ENCODE measurements around the gene INAVA. TPM values are rescaled to one million over a fixed set of nuclear protein-coding genes. Genes with fewer than 3 reads are reported as not detected.
A peak's percentile ranks its signal among the peaks of the same experiment; 100 is the strongest.

INAVA gene
- total and polyA plus RNA-seq, 12 donors = 0.03 to 0.46 (median 0.22) TPM; not detected in 6

DNA sequence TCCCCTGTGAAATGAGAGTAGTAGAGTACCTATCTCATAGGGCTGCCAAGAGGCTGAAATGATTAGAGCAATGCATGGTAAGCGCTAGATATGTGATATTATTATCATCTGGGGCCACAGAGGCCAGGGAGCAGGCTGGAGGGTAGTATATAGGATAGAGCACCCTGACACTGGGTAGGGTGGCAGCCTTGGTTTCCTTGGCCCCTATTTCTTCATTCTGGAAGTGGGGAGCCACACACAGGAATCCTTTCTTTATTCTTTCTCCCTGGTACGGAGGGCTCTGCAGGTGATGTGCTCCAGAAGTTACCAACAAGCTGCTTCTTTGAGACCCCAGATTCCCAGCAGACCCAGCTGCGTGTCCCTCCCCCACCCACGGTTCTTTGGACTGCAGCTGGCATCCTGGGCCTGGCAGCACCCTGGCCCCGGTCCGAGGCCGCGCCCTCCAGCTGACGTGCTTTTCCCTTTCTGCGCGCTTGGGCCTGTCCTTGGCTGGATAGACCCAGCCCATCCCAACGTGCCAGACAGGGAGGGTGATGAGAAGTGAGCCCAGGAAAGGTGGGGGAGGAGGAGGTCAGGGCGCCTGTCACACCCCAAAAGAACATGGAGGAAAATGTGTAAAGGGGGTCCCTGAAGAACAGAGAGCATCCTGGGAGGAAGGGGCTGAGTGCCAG lies 18.2 kb downstream of the INAVA start:
- H3K36me3 ChIP-seq (replicated peaks in 1 of 2) = no peaks in the 10 kb centered on the region
- H3K9me3 ChIP-seq (replicated peaks in 1 of 3) = no peaks in the 10 kb centered on the region
- no peak for TF ChIP-seq CTCF (IDR thresholded peaks at IDR 0.05)
- TF ChIP-seq POLR2A (IDR thresholded peaks at IDR 0.05) = no peak
- DNase-seq = peak in 1 of 7 donors; percentile 3
- no peak overlapping the region for H3K27ac ChIP-seq
- 72 to 90% (median 83%) methylated on average over 12 to 13 of the region's 13 CpGs for WGBS, 4 donors
- no peak overlapping the region for H3K4me3 ChIP-seq
- H3K4me1 ChIP-seq (replicated peaks in 1 of 2) = no peaks in the 10 kb centered on the region
- H3K27me3 ChIP-seq = no peaks in the 10 kb centered on the region
- intact Hi-C loops (cut with DNase I) = no loop called here

- no peak for TF ChIP-seq CTCF (IDR thresholded peaks at IDR 0.05)
- no peak for TF ChIP-seq POLR2A (IDR thresholded peaks at IDR 0.05)
- H3K4me1 ChIP-seq (replicated peaks in 1 of 2) = no peaks in the 10 kb centered on the region
- no peak overlapping the region for H3K27ac ChIP-seq
- intact Hi-C loops (cut with DNase I) = no loop called here
- no peaks in the 10 kb centered on the region for H3K36me3 ChIP-seq (replicated peaks in 1 of 2)
- no peak overlapping the region for H3K4me3 ChIP-seq
- no peak for DNase-seq
- H3K27me3 ChIP-seq = no peaks in the 10 kb centered on the region
- WGBS, 4 donors = 31 to 51% (median 46%) methylated on average over 6 to 22 of the region's 22 CpGs; no CpG with 5 or more reads in 1 of the 4 donors
- H3K9me3 ChIP-seq (replicated peaks in 1 of 3) = no peaks in the 10 kb centered on the region
Observed at GRCh38 chr1:200916152-200916551, 21.5 kb downstream of the INAVA start.

DNA sequence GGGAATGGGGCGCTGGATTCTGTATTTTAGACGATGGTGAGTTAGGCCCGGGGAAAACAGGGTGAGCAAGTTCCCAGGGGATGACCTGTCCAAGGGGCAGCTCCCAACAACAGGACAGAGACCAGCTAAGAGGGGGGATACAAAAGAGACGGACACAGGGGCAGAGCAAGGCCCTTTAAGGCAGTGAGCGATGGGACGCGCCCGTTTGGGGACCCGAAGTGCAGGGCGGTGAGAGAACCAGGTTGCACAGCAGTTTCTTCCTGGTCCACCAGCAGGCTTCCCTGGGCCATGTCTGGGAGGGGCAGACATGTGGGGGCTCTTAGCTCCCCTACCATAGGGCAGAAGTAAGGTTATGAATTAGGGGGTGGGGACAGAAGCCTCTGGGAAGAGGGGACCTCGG lies 22.0 kb downstream of the INAVA start:
- H3K27me3 ChIP-seq = no peaks in the 10 kb centered on the region
- 83 to 88% (median 86%) methylated on average over 11 of the region's 11 CpGs for WGBS, 4 donors
- no peak for DNase-seq
- no peaks in the 10 kb centered on the region for H3K9me3 ChIP-seq (replicated peaks in 1 of 3)
- no peak for TF ChIP-seq CTCF (IDR thresholded peaks at IDR 0.05)
- no peak for TF ChIP-seq POLR2A (IDR thresholded peaks at IDR 0.05)
- H3K4me1 ChIP-seq (replicated peaks in 1 of 2) = no peaks in the 10 kb centered on the region
- no peaks in the 10 kb centered on the region for H3K36me3 ChIP-seq (replicated peaks in 1 of 2)
- no peak overlapping the region for H3K4me3 ChIP-seq
- no peak overlapping the region for H3K27ac ChIP-seq
- intact Hi-C loops (cut with DNase I) = no loop called here

DNA sequence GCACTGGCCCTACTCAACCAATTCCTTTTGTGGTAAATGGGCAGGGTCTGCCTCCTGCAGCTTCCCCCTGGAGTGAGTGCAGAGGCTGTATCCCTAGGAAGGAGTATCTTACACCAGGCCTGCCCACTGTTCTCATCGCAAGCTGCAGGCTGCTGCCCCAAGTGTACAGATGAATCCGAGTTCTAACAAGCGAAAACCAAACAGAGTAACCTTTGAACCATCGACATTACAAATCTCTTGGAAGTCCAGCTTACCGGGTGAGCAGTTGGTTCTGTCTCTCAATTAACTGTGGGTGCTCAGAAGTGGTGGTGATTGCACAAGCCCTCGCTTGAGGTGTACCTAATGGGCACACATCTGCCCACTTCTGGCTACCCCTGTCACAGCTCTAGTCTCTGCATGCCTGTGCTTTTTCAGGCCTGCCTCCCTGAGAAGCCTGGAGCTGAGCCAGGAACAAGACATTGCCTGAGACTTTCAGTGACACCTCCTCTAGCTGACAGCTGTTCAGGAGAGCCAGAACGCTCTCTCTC lies 22.7 kb downstream of the INAVA start:
- no peaks in the 10 kb centered on the region for H3K36me3 ChIP-seq (replicated peaks in 1 of 2)
- no peak overlapping the region for H3K27ac ChIP-seq
- intact Hi-C loops (cut with DNase I) = no loop called here
- TF ChIP-seq CTCF (IDR thresholded peaks at IDR 0.05) (no peak), POLR2A (IDR thresholded peaks at IDR 0.05) (no peak)
- no peaks in the 10 kb centered on the region for H3K4me1 ChIP-seq (replicated peaks in 1 of 2)
- WGBS, 4 donors = 82 to 88% (median 85%) methylated on average over 6 to 7 of the region's 7 CpGs
- no peak overlapping the region for H3K4me3 ChIP-seq
- no peak for DNase-seq
- no peaks in the 10 kb centered on the region for H3K9me3 ChIP-seq (replicated peaks in 1 of 3)
- no peaks in the 10 kb centered on the region for H3K27me3 ChIP-seq

Data from adrenal gland (tissue), 12 donors.